Measurements from ENCODE around the gene CLDN17. TPM values are rescaled to one million over a fixed set of nuclear protein-coding genes. Genes with fewer than 3 reads are reported as not detected.

CLDN17 gene
- total RNA-seq, 2 experiments from 2014 or later: not detected

GRCh38 chr21:30153697-30154340 is 12.8 kb downstream of the CLDN17 start:
- H3K4me3 Mint-ChIP-seq: no peak overlapping the region
- peaks cover 2% of the 10 kb centered on the region for H3K9me3 Mint-ChIP-seq
- H3K4me1 Mint-ChIP-seq: no peaks in the 10 kb centered on the region
- no peak overlapping the region for H3K27ac Mint-ChIP-seq
- H3K36me3 Mint-ChIP-seq: no peaks in the 10 kb centered on the region
- no peaks in the 10 kb centered on the region for H3K27me3 Mint-ChIP-seq
- DNase-seq: no peak

DNA sequence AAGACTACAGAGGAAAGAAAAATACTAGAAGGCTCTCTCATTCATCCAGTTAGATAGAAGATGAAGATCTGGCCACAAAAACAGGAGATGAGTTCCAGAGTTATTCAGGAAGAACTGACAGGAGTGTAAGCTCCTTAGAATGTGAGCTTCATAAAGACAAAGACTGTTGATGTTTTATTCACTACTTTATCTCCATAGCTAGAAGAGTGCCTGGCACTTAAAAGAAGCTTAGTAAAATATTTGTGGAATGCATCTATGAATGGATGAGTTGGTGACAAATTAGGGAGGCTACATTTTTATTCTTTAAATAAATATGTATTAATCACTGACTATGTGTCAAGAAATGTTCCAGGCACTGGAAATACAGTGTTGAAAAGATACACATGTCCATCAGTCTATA is 13.8 kb downstream of the CLDN17 start:
- Mint-ChIP-seq H3K9me3 (peaks cover 2% of the 10 kb centered on the region), H3K27ac (no peak overlapping the region), H3K27me3 (no peaks in the 10 kb centered on the region), H3K36me3 (no peaks in the 10 kb centered on the region), H3K4me1 (no peaks in the 10 kb centered on the region), H3K4me3 (no peak overlapping the region)
- DNase-seq: no peak

- Mint-ChIP-seq H3K36me3 (no peaks in the 10 kb centered on the region), H3K4me1 (no peaks in the 10 kb centered on the region), H3K27ac (no peak overlapping the region), H3K9me3 (no peaks in the 10 kb centered on the region), H3K27me3 (no peaks in the 10 kb centered on the region), H3K4me3 (no peak overlapping the region)
- no peak for DNase-seq
Measured at GRCh38 chr21:30148906-30149305, 17.7 kb downstream of the CLDN17 start.

DNA sequence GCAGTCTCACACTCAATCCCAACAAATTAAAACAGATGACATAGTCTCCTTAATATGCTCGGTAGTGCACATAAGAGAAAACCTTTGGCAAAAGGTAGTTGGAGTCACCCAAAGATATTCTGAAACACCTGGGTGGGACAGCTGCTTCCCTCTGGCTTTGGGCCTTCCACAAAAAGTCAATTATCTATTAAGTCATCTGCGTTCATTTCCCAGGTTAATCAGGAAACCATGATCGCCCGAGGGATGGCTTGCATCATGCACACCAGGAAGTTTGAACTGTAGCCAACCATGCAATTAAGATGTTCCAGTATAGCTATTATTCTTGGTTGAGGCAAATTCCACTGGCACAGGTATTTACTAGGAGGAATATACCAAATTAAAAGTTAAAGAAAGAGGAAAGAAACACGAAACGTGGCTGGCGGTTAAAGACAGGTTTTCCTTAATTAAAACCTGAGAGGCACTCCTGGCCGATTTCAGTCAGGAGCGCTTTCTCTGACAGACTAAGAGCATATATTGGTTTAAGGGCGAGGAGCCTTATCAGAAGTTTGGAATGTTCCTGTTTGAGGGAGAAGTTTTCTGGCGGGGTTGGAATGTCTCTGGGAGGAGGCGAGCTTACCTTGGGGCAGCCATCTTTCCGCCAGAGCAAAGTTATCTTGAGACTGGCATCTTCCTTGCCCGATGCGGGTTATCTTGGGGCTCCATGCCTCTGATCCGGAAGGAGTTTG is 19.9 kb downstream of the CLDN17 start:
- Mint-ChIP-seq H3K9me3 (no peaks in the 10 kb centered on the region), H3K4me3 (no peak overlapping the region), H3K27me3 (no peaks in the 10 kb centered on the region), H3K4me1 (no peaks in the 10 kb centered on the region), H3K27ac (no peak overlapping the region), H3K36me3 (no peaks in the 10 kb centered on the region)
- DNase-seq: no peak

GRCh38 chr21:30138483-30138882 is 28.1 kb downstream of the CLDN17 start:
- no peaks in the 10 kb centered on the region for H3K36me3 Mint-ChIP-seq
- no peak for DNase-seq
- no peak overlapping the region for H3K4me3 Mint-ChIP-seq
- H3K9me3 Mint-ChIP-seq: no peaks in the 10 kb centered on the region
- no peaks in the 10 kb centered on the region for H3K4me1 Mint-ChIP-seq
- peaks cover 3% of the 10 kb centered on the region for H3K27me3 Mint-ChIP-seq
- H3K27ac Mint-ChIP-seq: no peak overlapping the region

GRCh38 chr21:30129246-30129645 is 37.4 kb downstream of the CLDN17 start:
- no peak for DNase-seq
- H3K27ac Mint-ChIP-seq: no peak overlapping the region
- no peaks in the 10 kb centered on the region for H3K4me1 Mint-ChIP-seq
- H3K27me3 Mint-ChIP-seq: peaks cover 4% of the 10 kb centered on the region
- H3K9me3 Mint-ChIP-seq: peaks cover 2% of the 10 kb centered on the region
- no peak overlapping the region for H3K4me3 Mint-ChIP-seq
- no peaks in the 10 kb centered on the region for H3K36me3 Mint-ChIP-seq

- Mint-ChIP-seq H3K9me3 (peaks cover 2% of the 10 kb centered on the region), H3K27me3 (peaks cover 4% of the 10 kb centered on the region), H3K36me3 (no peaks in the 10 kb centered on the region), H3K4me3 (no peak overlapping the region), H3K27ac (no peak overlapping the region), H3K4me1 (no peaks in the 10 kb centered on the region)
- DNase-seq: no peak
Measured at GRCh38 chr21:30126576-30126975, 40.0 kb downstream of the CLDN17 start.

- no peak overlapping the region for H3K27ac Mint-ChIP-seq
- DNase-seq: no peak
- H3K36me3 Mint-ChIP-seq: no peaks in the 10 kb centered on the region
- H3K27me3 Mint-ChIP-seq: no peaks in the 10 kb centered on the region
- no peak overlapping the region for H3K4me3 Mint-ChIP-seq
- no peaks in the 10 kb centered on the region for H3K9me3 Mint-ChIP-seq
- H3K4me1 Mint-ChIP-seq: no peaks in the 10 kb centered on the region
Measured at GRCh38 chr21:30117631-30118030, 49.0 kb downstream of the CLDN17 start.

GRCh38 chr21:30116479-30116878 is 50.1 kb downstream of the CLDN17 start:
- no peaks in the 10 kb centered on the region for H3K9me3 Mint-ChIP-seq
- H3K27ac Mint-ChIP-seq: no peak overlapping the region
- no peaks in the 10 kb centered on the region for H3K36me3 Mint-ChIP-seq
- DNase-seq: no peak
- H3K27me3 Mint-ChIP-seq: no peaks in the 10 kb centered on the region
- H3K4me3 Mint-ChIP-seq: no peak overlapping the region
- H3K4me1 Mint-ChIP-seq: no peaks in the 10 kb centered on the region

Other genes starting within 250 kb of the CLDN17 start
- not detected for gene GRIK1, start 226.8 kb downstream of the CLDN17 start, total RNA-seq
- gene CLDN8, start 49.3 kb upstream of the CLDN17 start, total RNA-seq: not detected
- not detected for gene KRTAP24-1, start 116.1 kb upstream of the CLDN17 start, total RNA-seq
- gene KRTAP25-1, start 122.7 kb upstream of the CLDN17 start, total RNA-seq: not detected
- not detected for gene KRTAP26-1, start 153.5 kb upstream of the CLDN17 start, total RNA-seq
- gene KRTAP27-1, start 170.9 kb upstream of the CLDN17 start, total RNA-seq: not detected
- gene KRTAP23-1, start 181.8 kb upstream of the CLDN17 start, total RNA-seq: not detected
- not detected for gene KRTAP13-2, start 205.5 kb upstream of the CLDN17 start, total RNA-seq
- not detected for gene KRTAP13-1, start 229.2 kb upstream of the CLDN17 start, total RNA-seq

Data from activated naive CD8-positive, alpha-beta T cell treated with anti-CD3 and anti-CD28 coated beads for 36 hours (primary cell).